GM13977 (cell line): ENCODE measurements around the gene ARHGEF28.

Experiments
- DNase-seq: peaks from one replicate; pipeline ENCODE4 v3.0.0; 2012; ENCODE audit warnings: low spot score
- CTCF ChIP-seq: IDR thresholded peaks from 2 replicates; pipeline ENCODE4 v1.5.1; 2012; ENCODE audit warnings: mild to moderate bottlenecking, control low read depth; ENCODE audit not compliant: insufficient read depth; ENCODE audit errors: extremely low read depth, missing control alignments
- in situ Hi-C: fragments of 300-500 bp; cut with MboI; formaldehyde crosslinking; loops from one replicate; pipeline ENCODE4 v1.12.0; 2022; ENCODE audit warnings: low sequenced_read_pairs, low pct_unique_long_range_greater_than_20kb, mixed read lengths, inconsistent platforms; ENCODE audit not compliant: unreplicated experiment

The ARHGEF28 gene

GRCh38 chr5:73670731-73671130 lies 44.7 kb downstream of the ARHGEF28 start:
- TF ChIP-seq CTCF, result no peak
- DNase-seq, result no peak
- in situ Hi-C loops, result no loop called here

GRCh38 chr5:73672132-73672531 lies 46.1 kb downstream of the ARHGEF28 start:
- no peak for DNase-seq
- no peak for TF ChIP-seq CTCF
- in situ Hi-C loops, result no loop called here

GRCh38 chr5:73673161-73673591 lies 47.2 kb downstream of the ARHGEF28 start:
- DNase-seq, result no peak
- in situ Hi-C loops, result no loop called here
- TF ChIP-seq CTCF, result no peak

GRCh38 chr5:73674669-73675004 lies 48.6 kb downstream of the ARHGEF28 start:
- in situ Hi-C loops, result no loop called here
- no peak for TF ChIP-seq CTCF
- DNase-seq, result no peak

GRCh38 chr5:73678322-73678740 lies 52.3 kb downstream of the ARHGEF28 start:
- in situ Hi-C loops, result no loop called here
- no peak for DNase-seq
- TF ChIP-seq CTCF, result no peak

GRCh38 chr5:73678807-73679206 lies 52.8 kb downstream of the ARHGEF28 start:
- DNase-seq, result no peak
- in situ Hi-C loops, result no loop called here
- TF ChIP-seq CTCF, result no peak

- no peak for DNase-seq
- no peak for TF ChIP-seq CTCF
- in situ Hi-C loops, result no loop called here
These were observed 56.2 kb downstream of the ARHGEF28 start for GRCh38 chr5:73682176-73682575.
